ENCODE results near the gene WDFY4. TPM values are rescaled to one million over a fixed set of nuclear protein-coding genes. Genes with fewer than 3 reads are reported as not detected.

The WDFY4 gene
- total RNA-seq, 1 experiment from 2014 or later, result not detected

DNA sequence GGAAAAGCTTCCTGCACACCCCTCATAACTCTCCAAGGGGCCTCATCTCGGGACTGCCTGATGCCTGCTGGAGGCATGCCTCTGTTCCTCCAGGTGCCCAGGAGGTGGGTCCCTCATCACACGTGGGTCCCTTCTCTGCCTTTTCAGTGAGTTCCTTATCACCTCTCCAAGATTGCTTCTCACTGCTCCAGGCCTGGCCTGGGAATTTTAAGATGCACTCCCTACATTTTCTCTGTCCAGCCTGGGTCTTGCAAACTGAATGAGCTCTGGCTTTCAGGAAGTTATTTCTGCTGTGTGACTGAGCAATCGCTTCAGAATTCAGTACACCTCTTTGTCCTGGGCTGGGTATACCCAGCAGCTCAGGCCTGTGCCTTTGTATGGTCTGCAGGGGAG, 211.1 kb downstream of the WDFY4 start:
- DNase-seq (ENCODE audit: extremely low read depth, low read depth), result no peak

DNA sequence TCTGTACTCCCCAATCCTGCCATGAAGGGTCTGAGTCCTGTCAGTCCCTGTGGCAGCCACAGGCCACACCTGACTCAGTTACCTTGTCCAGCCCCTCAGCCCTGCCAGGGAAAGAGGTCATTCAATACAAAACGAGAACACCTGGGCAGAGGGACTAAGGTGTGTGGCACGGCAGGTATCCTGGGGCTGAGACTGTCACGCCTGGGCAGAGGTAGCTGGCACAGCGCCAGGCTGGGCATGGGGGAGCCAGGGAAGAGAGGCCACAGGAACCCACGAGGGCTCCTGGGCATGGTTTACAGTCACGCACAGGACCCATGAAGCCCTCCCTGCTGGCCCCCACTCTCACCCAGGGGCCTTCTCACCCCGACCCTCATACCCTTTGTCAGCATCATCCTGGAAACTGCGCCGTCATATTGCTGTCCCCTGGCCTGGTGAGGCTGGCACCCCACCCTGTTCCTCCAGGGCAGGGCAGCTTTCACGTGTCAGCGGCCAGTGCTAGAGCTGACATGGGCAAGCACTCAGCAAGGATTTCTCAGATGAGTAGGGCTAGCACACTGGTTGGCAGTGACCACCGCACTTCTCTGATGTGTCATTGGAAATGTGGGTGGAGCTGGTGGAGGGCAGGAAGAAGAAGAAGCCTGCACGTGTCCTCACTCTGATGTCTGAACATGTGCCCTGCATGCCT, 212.2 kb downstream of the WDFY4 start:
- no peak for DNase-seq (ENCODE audit: extremely low read depth, low read depth)

DNA sequence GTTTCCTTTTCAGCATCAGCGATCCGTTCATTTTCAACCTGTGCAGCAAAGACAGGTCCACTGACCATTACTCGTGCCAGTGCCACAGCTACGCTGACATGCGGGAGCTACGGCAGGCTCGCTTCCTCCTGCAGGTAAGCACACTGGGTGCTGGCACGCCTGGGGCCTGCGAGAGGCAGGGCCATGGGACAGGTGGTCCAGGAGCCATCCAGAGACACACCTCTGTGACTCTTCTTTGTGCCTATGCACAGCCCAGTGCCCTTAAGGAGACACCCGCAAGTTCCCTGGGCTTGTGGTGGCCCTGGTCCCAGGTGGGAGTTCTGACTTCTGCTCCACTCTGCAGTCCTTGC, 212.7 kb downstream of the WDFY4 start:
- no peak for DNase-seq (ENCODE audit: extremely low read depth, low read depth)

DNA sequence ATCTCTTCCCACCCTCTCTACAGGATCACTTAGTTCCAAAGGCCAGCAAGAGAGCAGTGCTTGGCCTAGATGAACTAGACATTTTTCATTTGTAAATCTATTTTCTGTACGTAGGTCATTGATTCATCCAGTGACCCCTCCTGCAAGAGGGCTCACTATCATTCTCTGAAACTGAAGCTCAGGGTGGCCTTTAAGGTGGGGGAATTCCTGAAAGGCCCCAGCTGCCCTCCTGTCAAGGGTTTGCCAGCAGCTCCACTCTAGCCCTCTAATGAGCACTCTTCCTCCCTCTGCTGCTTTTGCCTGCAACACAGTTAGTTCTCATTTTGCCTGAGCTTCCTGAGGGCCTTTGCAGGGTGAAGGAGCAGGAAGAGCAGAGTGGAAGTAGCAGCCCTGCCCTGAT, 213.8 kb downstream of the WDFY4 start:
- DNase-seq (ENCODE audit: extremely low read depth, low read depth), result no peak

DNA sequence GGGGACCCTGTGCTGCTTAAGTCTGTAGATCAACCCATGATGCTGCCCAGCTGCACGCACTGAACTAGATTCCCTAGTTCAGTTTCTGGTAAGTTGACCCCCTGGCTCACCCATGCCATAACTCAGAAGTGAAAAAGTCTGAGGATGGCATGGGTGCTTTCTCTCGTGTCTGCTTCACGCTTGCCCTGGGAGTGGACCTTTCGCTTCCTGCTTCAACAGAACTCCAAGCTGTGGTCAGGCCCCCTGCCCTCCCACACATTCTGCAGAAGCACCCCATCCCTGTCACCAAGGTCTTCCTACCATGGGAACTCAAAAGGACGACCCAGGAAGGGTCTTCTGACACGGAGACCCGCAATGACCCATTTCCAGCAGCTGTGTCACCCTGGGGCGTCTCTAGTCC, 215.1 kb downstream of the WDFY4 start:
- DNase-seq (ENCODE audit: extremely low read depth, low read depth), result no peak

DNA sequence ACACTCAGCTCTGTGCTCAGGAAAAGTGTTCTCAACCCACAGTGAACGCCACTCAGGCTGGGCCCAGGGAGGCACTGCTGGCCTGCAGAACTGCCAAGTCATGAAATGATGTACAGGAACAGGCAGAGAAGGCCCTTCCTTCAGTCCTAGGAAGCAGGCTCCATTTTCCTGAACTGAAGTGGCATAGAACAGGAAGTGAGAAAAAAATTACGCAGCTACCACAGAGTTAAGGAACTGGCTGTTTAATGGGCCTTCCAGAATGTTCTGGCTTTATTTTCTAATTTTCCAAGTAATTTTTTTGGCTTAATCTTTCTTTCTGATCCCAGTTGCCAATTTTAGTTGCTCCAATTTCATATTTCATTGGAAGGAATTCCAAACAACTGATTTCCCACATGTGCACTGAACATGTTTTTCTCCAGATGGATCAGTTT, 215.7 kb downstream of the WDFY4 start:
- DNase-seq (ENCODE audit: extremely low read depth, low read depth), result no peak

DNA sequence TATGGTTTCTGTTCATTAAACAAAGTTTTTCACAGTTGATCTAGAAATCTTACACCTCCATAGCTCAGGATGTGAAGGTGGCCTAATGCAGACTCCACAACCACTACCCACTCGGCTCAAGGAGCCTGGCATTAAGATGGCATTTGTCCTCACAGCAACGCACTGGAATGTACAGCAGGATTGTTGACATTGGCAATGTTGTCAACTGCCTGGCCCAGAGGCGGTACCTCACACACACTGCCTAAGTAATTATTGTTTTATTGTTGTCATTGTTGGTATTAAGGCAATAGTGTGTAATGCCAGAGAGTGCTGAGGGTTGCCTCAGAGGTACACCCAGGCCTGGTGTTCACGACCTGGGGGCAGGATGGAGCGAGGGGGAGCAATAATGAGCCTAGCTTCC, 216.6 kb downstream of the WDFY4 start:
- DNase-seq (ENCODE audit: extremely low read depth, low read depth), result peak; percentile 33

DNA sequence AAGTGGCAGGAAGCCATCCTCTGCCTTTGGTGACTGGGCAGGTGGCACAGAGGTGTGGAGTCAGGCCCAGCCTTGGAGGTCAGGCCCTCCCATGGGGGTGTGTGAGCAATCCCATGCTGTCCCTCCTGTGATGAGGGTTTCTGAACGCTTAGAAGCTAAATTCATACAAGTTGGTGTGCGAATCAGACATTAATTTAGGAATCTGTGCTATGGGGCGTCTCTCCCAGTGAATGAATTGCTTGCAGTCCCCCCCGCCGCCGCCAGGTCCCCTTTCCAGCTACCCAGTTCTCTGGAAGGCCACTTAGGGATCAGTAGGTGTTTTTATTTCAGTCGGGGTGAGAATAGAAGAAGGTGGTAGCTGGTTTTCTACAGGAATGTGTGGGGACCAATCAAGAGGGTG, 217.4 kb downstream of the WDFY4 start:
- DNase-seq (ENCODE audit: extremely low read depth, low read depth), result no peak

DNA sequence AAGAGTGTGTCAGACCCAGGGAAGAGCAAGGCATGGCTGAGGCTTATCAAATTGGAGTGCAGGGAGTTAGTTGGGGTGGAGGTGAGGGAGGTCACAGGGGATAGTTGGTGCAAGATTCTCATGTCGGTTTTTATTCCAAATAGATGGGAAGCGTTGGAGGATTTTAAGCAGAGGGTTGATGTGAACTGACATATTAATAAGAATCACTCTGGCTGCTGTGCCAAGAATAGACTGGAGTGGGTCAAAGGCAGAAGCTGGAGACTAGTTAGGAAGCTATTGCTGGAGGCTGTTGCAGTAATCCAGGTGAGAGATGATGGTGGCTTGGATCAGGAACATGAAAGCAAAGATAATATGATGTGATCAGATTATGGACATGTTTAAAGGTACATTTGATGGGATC, 218.5 kb downstream of the WDFY4 start:
- no peak for DNase-seq (ENCODE audit: extremely low read depth, low read depth)

DNA sequence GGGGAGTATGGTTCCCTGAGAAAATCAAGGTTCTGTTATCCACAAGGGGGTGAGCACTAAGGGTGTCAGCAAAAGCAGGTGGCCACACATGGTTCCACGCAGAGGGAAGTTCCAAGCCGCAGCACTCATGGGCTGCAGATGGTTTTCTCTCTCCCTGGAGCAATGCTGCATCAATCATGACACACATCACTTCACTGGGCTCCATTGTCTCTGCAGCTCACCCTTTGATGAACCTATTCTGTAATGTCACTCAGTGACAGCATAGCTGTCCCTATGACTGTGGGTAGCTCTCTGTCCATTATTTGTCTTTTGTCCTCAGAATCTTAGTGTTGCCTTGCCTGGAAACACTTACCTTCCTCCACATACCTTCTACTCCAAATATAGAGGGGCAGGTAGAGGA, 220.2 kb downstream of the WDFY4 start:
- DNase-seq (ENCODE audit: extremely low read depth, low read depth), result no peak

DNA sequence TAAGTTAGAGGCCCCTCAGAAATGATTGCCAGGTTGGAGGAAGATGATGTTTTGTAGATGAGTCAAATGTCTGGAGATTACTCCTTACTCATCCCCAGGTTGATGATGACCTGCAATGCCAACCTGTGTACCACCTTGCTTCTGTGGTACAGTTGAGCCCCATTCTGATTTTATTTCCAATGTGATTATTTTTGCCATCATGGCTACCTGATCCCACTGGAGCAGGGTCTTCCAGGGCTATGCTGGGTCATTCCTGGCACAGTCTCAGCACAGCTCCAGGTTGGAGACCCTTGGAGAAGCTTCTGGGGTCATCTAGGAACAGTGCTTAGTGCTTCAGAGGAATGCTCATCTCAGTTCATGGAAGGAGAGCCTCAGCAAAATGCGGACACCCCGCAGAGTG, 220.6 kb downstream of the WDFY4 start:
- DNase-seq (ENCODE audit: extremely low read depth, low read depth), result no peak

DNA sequence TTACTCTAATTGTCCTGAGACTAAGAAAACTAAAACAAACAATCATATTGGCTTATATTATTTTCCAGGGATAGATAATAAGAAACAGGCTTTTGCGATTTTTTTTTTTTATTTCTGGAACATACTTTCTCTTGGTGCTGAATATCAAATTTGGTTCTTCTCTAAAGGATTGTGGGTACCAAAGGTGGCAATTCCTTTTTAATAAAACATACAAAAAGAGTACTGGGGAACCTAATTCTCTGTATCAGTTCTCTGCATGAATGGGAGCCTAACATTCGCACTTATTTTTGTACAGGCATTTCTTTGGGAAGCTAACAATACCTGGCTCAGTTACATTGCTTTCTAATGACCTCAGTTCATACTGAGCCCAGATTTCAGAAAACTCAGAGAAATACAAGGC, 222.2 kb downstream of the WDFY4 start:
- no peak for DNase-seq (ENCODE audit: extremely low read depth, low read depth)

DNA sequence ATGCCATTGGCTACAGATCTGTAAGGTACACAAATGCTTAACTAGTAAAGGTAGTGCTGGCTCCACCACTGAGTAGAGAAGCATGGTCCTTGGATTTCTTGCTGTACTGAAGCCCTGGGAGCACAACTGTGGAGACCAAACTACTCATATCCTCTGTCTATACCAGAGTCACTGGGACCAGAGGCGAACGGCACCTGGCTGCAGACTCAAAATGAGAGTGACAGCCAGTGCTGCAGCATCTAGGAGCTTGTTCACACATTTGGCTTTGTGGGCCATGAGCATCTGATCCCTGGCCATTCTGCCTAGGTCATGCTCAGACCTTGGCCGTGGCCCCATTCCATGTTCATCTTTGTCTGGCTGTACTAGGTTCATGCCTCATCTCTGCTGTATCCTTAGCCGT, 223.1 kb downstream of the WDFY4 start:
- DNase-seq (ENCODE audit: extremely low read depth, low read depth), result no peak

DNA sequence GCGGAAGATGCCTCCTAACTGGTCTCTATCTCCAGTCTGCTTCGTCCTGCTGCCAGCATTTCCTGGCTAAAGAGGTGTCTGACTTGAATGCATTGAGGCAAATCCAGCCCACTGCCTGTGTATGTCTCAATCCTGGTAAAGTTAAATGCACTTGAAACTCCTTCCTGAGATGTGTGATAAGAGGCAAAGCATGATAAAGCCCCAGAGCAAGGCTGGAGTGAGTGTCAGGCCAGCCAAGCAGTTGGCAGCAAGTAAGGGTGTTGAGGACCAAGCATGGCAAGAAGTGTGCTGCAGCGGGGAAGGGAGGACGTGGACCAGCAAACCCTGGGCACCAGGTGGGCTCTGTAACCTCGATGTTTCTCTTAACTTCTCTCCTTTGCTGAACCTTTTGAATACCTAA, 225.9 kb downstream of the WDFY4 start:
- DNase-seq (ENCODE audit: extremely low read depth, low read depth), result no peak

DNA sequence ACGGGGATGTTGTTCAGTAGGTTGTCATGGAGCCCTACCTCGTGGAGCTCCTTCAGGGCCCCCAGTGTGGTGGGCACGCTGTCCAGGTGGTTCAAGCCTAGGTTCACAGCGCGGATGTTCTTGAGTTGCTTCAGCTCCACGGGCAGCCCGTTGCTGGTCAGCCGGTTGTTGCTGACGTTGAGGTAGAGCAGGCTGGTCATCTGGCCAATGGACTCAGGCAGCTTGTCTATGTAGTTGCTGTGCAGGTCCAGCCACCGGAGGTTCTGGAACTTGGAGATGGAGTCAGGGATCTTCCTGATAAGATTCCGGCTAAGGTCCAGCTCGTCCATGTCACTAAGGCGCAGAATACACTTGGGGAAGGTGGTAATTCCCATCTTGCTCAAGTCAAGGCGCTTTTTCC, 229.0 kb downstream of the WDFY4 start:
- DNase-seq (ENCODE audit: extremely low read depth, low read depth), result no peak

DNA sequence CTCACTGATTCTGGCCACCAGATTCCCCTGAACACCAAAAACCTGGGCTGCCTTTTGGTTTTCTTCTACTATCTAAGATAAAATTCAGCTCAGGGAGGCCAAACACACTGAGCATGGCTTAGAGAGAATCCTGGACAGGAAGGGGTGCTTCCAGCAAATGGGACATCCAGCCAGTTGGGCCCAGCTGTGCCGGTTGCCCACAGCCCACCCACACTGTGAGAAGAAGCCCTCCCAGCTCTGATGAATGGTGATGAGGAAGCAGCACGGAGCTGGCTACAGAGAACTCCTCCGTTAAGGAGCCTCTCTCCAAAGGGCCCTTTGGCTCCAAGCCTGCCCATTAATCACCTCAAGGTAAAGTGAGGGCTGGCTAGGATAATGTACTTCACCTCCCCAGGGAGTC, 239.1 kb downstream of the WDFY4 start:
- DNase-seq (ENCODE audit: extremely low read depth, low read depth), result no peak

DNA sequence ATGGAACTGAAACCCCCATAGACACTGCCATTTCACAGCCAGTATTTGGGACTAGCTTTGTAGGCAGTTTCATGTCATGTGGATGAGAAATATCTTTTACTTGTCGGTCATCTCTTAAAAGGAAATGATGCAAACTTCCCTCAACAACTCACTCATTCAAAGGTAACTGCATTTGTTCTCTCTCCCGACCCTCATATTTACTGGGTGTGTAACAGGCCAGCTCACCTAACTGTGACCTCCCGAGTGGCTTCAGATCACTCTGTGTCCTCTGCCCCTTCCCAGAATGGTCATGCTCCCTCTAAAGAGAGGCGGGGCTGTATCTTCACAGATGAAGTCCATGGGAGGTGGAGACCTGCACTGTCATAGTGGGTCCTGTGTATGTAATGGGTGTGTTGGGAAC, 240.3 kb downstream of the WDFY4 start:
- no peak for DNase-seq (ENCODE audit: extremely low read depth, low read depth)

DNA sequence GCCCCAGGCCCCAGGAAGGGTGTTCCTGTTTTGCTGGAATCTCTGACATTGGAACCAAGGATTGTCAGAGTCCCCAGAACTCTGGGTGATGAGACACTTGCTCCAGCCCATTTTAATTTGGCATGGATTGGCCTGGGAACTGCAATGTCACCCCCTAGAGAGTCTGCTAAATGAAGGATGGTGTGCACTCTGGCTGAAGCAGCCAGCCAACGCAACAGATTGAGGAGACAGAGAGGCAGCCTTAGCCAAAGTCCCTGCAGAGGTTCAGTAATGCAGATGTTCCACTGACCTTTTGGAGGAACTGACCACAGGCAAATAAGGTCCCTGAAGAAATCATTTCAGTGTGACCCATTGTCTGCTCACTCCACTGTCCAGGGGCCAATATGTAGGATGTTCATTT, 241.6 kb downstream of the WDFY4 start:
- no peak for DNase-seq (ENCODE audit: extremely low read depth, low read depth)

DNA sequence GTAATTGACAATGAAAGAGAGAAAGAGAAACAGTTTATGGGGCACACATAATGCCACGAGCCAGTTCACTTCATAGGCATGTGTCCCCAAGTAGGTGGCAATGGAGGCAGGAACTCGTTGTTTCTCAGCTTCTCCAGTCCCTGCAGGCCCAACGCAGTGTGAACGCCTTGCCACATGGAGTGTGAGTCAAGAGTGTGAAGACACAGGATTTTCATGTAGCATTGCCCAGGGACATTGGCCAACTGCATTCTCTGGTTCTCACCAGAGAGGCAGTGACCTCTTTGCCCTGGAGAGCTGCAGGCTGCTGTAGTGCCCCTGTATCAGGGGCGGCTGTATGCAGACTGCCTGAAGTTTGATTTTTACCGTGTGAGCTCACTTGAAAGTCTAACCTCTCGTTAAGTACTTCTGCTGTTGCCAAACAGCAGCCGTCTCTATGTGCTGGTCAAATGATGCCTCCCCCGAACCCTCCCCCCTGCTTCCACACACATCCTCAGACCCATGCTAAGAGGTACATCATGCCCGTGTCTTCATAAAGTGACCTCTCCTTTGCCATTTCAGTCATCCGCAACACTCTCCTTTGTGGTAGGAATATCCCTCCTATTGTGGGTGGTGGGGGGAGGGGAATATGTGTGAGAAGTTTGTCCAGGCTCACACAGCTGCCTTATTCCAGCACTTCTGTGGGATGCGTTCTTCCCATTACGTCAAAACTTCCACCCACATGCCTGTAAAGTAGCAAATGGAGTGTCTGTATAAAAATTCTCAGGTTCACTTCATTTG, 242.3 kb downstream of the WDFY4 start:
- no peak for DNase-seq (ENCODE audit: extremely low read depth, low read depth)

DNA sequence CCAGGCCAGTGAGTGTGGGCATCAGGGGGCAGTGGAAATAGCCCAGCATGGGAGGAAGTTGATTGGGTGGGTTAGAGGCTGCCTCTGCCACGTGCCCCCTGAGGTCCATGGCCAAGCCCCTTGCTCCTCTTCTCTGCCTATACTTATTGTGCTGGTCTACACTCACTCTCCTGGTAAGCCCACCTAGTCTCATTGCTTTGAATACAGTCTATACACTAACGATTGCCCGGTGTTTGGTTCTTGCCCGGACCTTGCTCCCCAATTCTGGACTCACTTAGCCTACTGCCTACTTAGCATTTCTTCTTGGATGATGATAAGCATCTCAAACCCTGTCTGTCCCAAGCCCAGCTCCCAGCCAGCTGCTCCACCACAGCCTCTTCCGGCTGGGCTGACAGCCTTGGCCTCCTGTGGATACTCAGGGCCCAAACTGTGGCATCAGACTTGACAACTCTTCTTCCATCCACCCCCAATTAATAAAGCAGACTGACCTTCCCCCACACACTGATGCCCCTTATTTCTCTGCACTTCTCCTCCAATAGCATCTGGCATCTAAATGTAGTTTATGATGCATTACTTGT, 244.8 kb downstream of the WDFY4 start:
- DNase-seq (ENCODE audit: extremely low read depth, low read depth), result no peak

DNA sequence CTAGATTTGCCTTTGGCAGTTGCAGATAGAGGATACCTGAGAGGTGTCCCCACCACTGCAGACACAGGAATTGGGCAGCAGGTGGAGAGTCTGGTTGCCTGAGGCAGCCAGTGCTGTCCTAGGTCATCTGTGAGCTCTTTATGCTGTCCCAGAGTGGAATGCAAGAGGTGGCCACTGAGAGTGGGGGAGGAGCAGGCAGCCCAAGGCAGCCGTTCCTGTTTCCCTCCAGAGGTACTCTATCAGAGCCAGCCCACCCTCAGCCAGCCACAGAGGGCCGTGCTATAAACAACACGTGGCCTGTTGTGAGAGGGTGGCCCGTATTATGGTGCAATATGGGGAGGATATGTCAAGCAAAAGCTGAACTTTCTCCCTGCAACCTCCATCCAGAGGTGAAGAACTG, 246.5 kb downstream of the WDFY4 start:
- no peak for DNase-seq (ENCODE audit: extremely low read depth, low read depth)
